ENCODE measurements around the gene LDB3. TPM values are rescaled to one million over a fixed set of nuclear protein-coding genes. Genes with fewer than 3 reads are reported as not detected.

LDB3 gene
- total and polyA plus RNA-seq, 2 of the 4 experiments (the other 2 are of a cell fraction), result 0.36 to 2.6 TPM

DNA sequence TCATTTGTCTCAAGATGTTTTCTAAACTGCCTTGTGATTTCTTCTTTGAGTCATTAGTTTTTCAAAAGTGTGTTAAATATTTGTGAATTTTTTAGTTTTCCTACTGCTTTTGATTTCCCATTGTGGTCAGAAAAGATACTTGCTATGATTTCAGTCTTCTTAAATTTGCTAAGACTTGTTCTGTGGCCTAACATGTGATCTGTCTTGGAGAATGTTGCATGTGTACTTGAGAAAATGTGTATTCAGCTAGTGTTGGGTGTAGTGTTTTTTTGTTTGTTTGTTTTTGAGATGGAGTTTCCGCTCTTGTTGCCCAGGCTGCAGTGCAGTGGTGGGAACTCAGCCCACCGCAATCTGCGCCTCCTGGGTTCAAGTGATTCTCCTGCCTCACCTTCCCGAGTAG is 116.7 kb downstream of the LDB3 start:
- Histone ChIP-seq H2AFZ (replicated peaks; ENCODE audit: low read length, poor library complexity) (no peak overlapping the region), H3K4ac (ENCODE audit: low read depth, low read length) (no peak overlapping the region), H4K20me1 (ENCODE audit: insufficient read depth, low read length) (peaks cover 50% of the 10 kb centered on the region), H3K4me3 (ENCODE audit: insufficient read depth, low read depth, low read length) (no peak overlapping the region), H3K9me3 (ENCODE audit: control insufficient read depth, insufficient read depth, low read length) (peaks cover 2% of the 10 kb centered on the region; the same call in 1 of the 2 replicates), H4K5ac (ENCODE audit: low read depth, low read length) (no peak overlapping the region), H4K8ac (ENCODE audit: low read depth in 2 of 2, low read length in 2 of 2) (no peak overlapping the region), H3K9me1 (ENCODE audit: insufficient read depth, low read length) (peaks cover 2% of the 10 kb centered on the region), H3K23ac (ENCODE audit: low read depth, low read length) (no peak overlapping the region), H2BK120ac (ENCODE audit: low read depth, low read length) (no peak overlapping the region), H2BK15ac (ENCODE audit: low read depth, low read length) (no peak overlapping the region), H3K79me1 (ENCODE audit: low read depth in 1 of 2, low read length in 2 of 2) (peaks cover 20 to 65% of the 10 kb centered on the region in 2 experiments), H3K4me2 (ENCODE audit: low read depth, low read length) (no peak overlapping the region), H3K14ac (replicated peaks; ENCODE audit: low read depth, low read length) (no peak overlapping the region), H3K9ac (ENCODE audit: low read depth, low read length) (no peak overlapping the region), H2AK5ac (ENCODE audit: low read depth, low read length) (no peak overlapping the region), H3K4me1 (ENCODE audit: control insufficient read depth, insufficient read depth, low read length) (peaks cover 7% of the 10 kb centered on the region), H4K91ac (ENCODE audit: insufficient read depth, low read depth, low read length) (no peak overlapping the region), H3K56ac (ENCODE audit: extremely low read depth, insufficient read depth, low read length) (no peak overlapping the region), H3K27me3 (ENCODE audit: control insufficient read depth, insufficient read depth, low read length) (no peaks in the 10 kb centered on the region), H2AK9ac (replicated peaks; ENCODE audit: low read depth, low read length, poor library complexity) (no peak overlapping the region), H3K18ac (ENCODE audit: low read depth, low read length) (no peak overlapping the region), H3K36me3 (ENCODE audit: control insufficient read depth, insufficient read depth, low read length) (no peaks in the 10 kb centered on the region), H2BK5ac (ENCODE audit: low read depth, low read length, poor library complexity, severe bottlenecking) (no peak overlapping the region), H3K27ac (ENCODE audit: insufficient read depth, low read length) (no peak overlapping the region), H2BK20ac (ENCODE audit: low read depth, low read length) (no peak overlapping the region)
- no CpG with 5 or more reads among the region's 4 CpGs for WGBS, 2 experiments (ENCODE audit: extremely low coverage in 2 of 2, insufficient read length in 1 of 2)
- in situ Hi-C loops (cut with MboI; ENCODE audit: low sequenced_read_pairs) (no loop called here), intact Hi-C loops (cut with micrococcal nuclease) (no loop called here), dilution Hi-C loops (cut with HindIII; ENCODE audit: low sequenced_read_pairs, unreplicated experiment) (no loop called here)
- TF ChIP-seq, protein P1, sequence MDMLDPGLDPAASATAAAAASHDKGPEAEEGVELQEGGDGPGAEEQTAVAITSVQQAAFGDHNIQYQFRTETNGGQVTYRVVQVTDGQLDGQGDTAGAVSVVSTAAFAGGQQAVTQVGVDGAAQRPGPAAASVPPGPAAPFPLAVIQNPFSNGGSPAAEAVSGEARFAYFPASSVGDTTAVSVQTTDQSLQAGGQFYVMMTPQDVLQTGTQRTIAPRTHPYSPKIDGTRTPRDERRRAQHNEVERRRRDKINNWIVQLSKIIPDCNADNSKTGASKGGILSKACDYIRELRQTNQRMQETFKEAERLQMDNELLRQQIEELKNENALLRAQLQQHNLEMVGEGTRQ (IDR thresholded peaks at IDR 0.05; ENCODE audit: low read depth, low read length), result no peak
- TF ChIP-seq RCOR1 (IDR thresholded peaks at IDR 0.05; ENCODE audit: insufficient replicate concordance, low read length) (no peak), NFE2L2 (IDR thresholded peaks at IDR 0.05; ENCODE audit: low read depth, low read length) (no peak), MAZ (IDR thresholded peaks at IDR 0.05; ENCODE audit: borderline replicate concordance, low read depth, low read length) (no peak), POLR2A (IDR thresholded peaks at IDR 0.05; ENCODE audit: low read depth, low read length) (no peak), SMC3 (IDR thresholded peaks at IDR 0.05; ENCODE audit: low read depth, low read length) (no peak), FOS (IDR thresholded peaks at IDR 0.05; ENCODE audit: low read depth, low read length) (no peak), RFX5 (IDR thresholded peaks at IDR 0.05; ENCODE audit: low read depth, low read length) (no peak), MXI1 (IDR thresholded peaks at IDR 0.05; ENCODE audit: borderline replicate concordance, low read depth, low read length) (no peak), MAFK (IDR thresholded peaks at IDR 0.05; ENCODE audit: low read depth, low read length) (no peak), RAD21 (IDR thresholded peaks at IDR 0.05; ENCODE audit: low read length) (no peak), CEBPB (IDR thresholded peaks at IDR 0.05; ENCODE audit: low read depth, low read length) (no peak), BHLHE40 (IDR thresholded peaks at IDR 0.05; ENCODE audit: low read depth, low read length) (no peak), CHD1 (IDR thresholded peaks at IDR 0.05; ENCODE audit: low read depth, low read length) (no peak)
- TF ChIP-seq, protein P2, sequence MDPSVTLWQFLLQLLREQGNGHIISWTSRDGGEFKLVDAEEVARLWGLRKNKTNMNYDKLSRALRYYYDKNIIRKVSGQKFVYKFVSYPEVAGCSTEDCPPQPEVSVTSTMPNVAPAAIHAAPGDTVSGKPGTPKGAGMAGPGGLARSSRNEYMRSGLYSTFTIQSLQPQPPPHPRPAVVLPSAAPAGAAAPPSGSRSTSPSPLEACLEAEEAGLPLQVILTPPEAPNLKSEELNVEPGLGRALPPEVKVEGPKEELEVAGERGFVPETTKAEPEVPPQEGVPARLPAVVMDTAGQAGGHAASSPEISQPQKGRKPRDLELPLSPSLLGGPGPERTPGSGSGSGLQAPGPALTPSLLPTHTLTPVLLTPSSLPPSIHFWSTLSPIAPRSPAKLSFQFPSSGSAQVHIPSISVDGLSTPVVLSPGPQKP (IDR thresholded peaks at IDR 0.05; ENCODE audit: borderline replicate concordance, low read depth, low read length), result no peak
- TF ChIP-seq, protein P3, sequence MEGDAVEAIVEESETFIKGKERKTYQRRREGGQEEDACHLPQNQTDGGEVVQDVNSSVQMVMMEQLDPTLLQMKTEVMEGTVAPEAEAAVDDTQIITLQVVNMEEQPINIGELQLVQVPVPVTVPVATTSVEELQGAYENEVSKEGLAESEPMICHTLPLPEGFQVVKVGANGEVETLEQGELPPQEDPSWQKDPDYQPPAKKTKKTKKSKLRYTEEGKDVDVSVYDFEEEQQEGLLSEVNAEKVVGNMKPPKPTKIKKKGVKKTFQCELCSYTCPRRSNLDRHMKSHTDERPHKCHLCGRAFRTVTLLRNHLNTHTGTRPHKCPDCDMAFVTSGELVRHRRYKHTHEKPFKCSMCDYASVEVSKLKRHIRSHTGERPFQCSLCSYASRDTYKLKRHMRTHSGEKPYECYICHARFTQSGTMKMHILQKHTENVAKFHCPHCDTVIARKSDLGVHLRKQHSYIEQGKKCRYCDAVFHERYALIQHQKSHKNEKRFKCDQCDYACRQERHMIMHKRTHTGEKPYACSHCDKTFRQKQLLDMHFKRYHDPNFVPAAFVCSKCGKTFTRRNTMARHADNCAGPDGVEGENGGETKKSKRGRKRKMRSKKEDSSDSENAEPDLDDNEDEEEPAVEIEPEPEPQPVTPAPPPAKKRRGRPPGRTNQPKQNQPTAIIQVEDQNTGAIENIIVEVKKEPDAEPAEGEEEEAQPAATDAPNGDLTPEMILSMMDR (conservative IDR thresholded peaks at IDR 0.05; ENCODE audit: low read depth, low read length), result no peak
- DNase-seq (no peak), ATAC-seq (ENCODE audit: low read depth) (no peak)
- POLR2A ChIA-PET (ENCODE audit: unreplicated experiment), result no interaction called here
- no TSS peak for BruUV-seq (replicated peaks)
- CTCF ChIA-PET, result no interaction called here

All from IMR-90 (cell line).